Glutamatergic neuron (in vitro differentiated cells): Measurements from ENCODE around the gene CLTRN. TPM values are rescaled to one million over a fixed set of nuclear protein-coding genes. Genes with fewer than 3 reads are reported as not detected.

Source experiments
- DNase-seq: peaks from one replicate; pipeline ENCODE4 v3.0.0; 2022
- H3K27ac Mint-ChIP-seq: one replicate; pipeline ENCODE4 v1.8.0; 2020; ENCODE audit warnings: mild to moderate bottlenecking, mixed read lengths, inconsistent platforms; ENCODE audit not compliant: unreplicated experiment
- H3K27me3 Mint-ChIP-seq: one replicate; pipeline ENCODE4 v1.8.0; 2020; ENCODE audit warnings: mild to moderate bottlenecking, moderate library complexity, mixed read lengths, inconsistent platforms; ENCODE audit not compliant: unreplicated experiment
- H3K36me3 Mint-ChIP-seq: one replicate; pipeline ENCODE4 v1.8.0; 2020; ENCODE audit warnings: mild to moderate bottlenecking, mixed read lengths, inconsistent platforms; ENCODE audit not compliant: unreplicated experiment
- H3K4me1 Mint-ChIP-seq: one replicate; pipeline ENCODE4 v1.8.0; 2020; ENCODE audit warnings: mild to moderate bottlenecking, low read depth, mixed read lengths, inconsistent platforms; ENCODE audit not compliant: unreplicated experiment
- H3K4me3 Mint-ChIP-seq: one replicate; pipeline ENCODE4 v1.8.0; 2020; ENCODE audit warnings: mild to moderate bottlenecking, mixed read lengths, inconsistent platforms; ENCODE audit not compliant: unreplicated experiment
- H3K9me3 Mint-ChIP-seq: one replicate; pipeline ENCODE4 v1.8.0; 2020; ENCODE audit warnings: mild to moderate bottlenecking, moderate library complexity, mixed read lengths, inconsistent platforms; ENCODE audit not compliant: unreplicated experiment
- CTCF ChIP-seq: fragments of 200-600 bp; sonication (generic); IDR thresholded peaks from one replicate; pipeline ENCODE4 v1.5.0; 2021; ENCODE audit not compliant: partially characterized antibody, unreplicated experiment
- total RNA-seq: library from RNA; stranded (reverse); fragmentation: NEBNext Ultra II Directional; extraction: Animal tissue kit (Norgen Biotek cat#: 25700); gene quantifications from one replicate; pipeline ENCODE4 v1.2.1, GENCODE V29; 2021; ENCODE audit not compliant: unreplicated experiment

Gene CLTRN
- total RNA-seq, 1 donor from 2014 or later = 0.27 TPM

DNA sequence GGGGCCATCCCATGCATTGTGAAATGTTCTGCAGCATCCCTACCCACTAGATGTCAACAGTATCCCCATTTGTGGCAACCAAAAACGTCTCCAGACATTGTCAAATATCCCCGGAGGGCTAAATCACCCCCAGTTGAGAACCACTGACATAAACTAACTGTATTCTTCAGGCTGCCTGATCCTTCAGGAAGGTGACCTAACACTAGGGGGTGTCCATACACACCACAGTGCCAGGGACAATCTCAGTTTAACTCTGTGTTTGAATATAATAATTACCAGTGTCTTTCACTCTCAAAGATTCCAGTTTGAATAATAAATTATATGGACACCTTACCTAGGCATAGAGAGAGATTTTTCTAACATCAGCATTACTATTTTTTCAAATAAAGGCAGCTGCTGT is 70.2 kb downstream of the CLTRN start:
- H3K27me3 Mint-ChIP-seq = peaks cover 2% of the 10 kb centered on the region
- H3K27ac Mint-ChIP-seq = no peak overlapping the region
- no peaks in the 10 kb centered on the region for H3K36me3 Mint-ChIP-seq
- H3K9me3 Mint-ChIP-seq = no peaks in the 10 kb centered on the region
- TF ChIP-seq CTCF = no peak
- no peak overlapping the region for H3K4me3 Mint-ChIP-seq
- DNase-seq = no peak
- H3K4me1 Mint-ChIP-seq = no peaks in the 10 kb centered on the region

DNA sequence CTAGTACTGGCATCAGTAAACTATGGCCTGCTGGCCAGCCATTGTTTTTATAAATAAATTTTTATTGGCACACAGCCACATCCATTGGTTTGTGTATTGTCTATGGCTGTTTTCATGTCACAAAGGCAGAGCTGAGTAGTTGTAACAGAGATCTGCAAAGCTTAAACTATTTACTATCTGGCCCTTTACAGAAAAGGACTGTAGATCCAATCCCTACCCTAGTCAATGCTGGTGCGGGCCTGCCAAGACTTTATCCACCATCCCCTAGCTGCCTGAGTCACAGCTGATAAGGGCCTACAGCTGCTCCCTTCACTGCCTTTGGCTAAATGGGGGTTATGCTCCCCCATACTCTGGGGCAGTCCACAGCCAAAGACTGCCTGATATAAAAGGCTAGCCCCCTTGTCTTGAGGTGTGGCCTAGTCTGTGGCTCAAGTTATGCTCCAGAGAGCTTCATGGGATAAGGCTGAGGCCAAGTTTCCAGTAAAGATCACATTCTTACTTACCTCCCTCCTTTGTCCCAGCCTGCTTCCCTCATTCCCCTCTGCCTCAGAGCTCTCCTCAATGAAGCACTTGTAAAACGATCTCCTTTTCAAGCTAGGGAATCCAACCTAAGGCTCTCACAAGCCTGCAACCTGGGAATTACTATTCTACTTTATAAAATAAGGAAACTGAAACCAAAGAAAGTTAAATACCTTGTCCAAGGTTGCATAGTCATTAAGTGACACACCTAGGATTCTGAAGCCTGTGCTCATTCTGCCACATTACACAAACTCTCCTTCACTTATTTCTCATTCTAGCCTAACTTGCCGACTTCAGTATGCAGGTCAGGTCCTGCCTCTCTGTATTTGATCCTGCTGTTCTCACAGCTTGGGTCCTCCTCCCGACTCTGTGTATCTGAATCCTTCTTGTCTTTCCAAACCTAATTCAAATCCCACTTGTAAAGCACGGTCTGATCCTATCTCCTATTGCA is 84.5 kb downstream of the CLTRN start:
- Mint-ChIP-seq H3K9me3 (no peaks in the 10 kb centered on the region), H3K4me1 (no peaks in the 10 kb centered on the region), H3K27me3 (no peaks in the 10 kb centered on the region), H3K36me3 (no peaks in the 10 kb centered on the region), H3K4me3 (no peak overlapping the region), H3K27ac (no peak overlapping the region)
- no peak for DNase-seq
- no peak for TF ChIP-seq CTCF

Other genes with a start within 250 kb of the CLTRN start
- 2.6 TPM for gene PIR, start 171.5 kb downstream of the CLTRN start, total RNA-seq
- not detected for gene BMX, start 164.0 kb downstream of the CLTRN start, total RNA-seq
- gene ACE2, start 63.8 kb downstream of the CLTRN start, total RNA-seq = not detected
- gene CA5B, start 73.5 kb upstream of the CLTRN start, total RNA-seq = 4.1 TPM
- gene ZRSR2, start 125.7 kb upstream of the CLTRN start, total RNA-seq = 8.5 TPM
- gene AP1S2, start 190.0 kb upstream of the CLTRN start, total RNA-seq = 89.4 TPM